Uterus (tissue), 2 donors: ENCODE measurements around the gene ELP4.

ENCODE experiments used
- CTCF ChIP-seq, 4 experiments: fragments of 200-600 bp in 2 of 4; fragments of 450-650 bp in 2 of 4; sonication (generic) in 2 of 4; IDR thresholded peaks; one replicate each; pipeline ENCODE4 v1.5.1; 2016 to 2019; ENCODE audit warnings: antibody characterized with exemption in 4 of 4, mild to moderate bottlenecking in 2 of 4, moderate library complexity in 1 of 4
- POLR2A ChIP-seq, 2 donors: fragments of 450-650 bp; IDR thresholded peaks; one replicate each; pipeline ENCODE4 v1.6.1; 2016; ENCODE audit warnings: antibody characterized with exemption in 2 of 2, mild to moderate bottlenecking in 1 of 2, moderate library complexity in 1 of 2

GRCh38 chr11:31798554-31799434 is 289.2 kb downstream of the ELP4 start:
- no peak for TF ChIP-seq CTCF (IDR thresholded peaks at IDR 0.05)
- no peak for TF ChIP-seq POLR2A (IDR thresholded peaks at IDR 0.05)
